HL-60/S4 treated with retinoic acid at 250 ng/mL for 4 days and 3 days (cell line): Measurements from ENCODE around the gene BLOC1S1.

Experiments used
- in situ Hi-C: fragments of 300-500 bp; cut with MboI; formaldehyde crosslinking; loops from 2 replicates; pipeline ENCODE4 v1.7.0; 2022; ENCODE audit warnings: low sequenced_read_pairs

Gene BLOC1S1

GRCh38 chr12:55708695-55709233, 7.1 kb upstream of the BLOC1S1 start:
- in situ Hi-C loops = no loop called here

DNA sequence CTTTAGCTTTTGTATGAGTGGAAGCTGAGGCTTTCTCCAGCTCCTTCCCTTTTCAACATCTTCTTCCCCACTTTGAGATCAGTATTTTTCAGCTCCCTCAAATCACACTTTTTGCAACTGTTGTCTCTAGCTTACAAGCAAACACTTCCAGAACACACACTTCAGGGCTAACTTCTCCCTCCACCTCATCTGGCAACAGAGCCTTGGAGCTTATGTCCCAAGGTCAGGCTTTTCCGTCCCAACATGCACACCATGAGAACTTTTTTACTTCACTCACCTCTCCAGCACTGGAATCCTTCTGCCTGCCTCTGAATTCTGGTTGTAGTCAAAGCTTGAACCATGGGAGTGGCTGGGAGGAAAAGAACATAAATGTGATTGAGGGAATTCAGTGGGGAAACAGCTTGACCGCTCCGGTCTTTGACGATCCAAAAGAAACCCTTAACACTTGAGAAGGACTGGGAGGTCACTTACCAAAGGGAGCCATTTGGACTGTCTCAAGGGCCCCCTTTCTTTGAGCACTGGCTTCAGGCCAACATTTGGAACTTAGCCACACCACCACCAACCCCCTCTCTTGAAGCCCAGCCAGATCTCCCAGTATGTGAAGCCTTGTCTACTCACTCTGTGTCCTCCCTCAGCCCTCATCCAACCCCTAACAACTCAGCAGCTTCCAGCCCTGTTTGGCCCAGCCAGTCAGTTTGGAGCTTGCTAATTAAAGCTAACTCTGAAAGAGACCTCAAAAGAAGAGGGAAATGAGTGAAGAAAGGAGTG, 3.9 kb upstream of the BLOC1S1 start:
- in situ Hi-C loops = no loop called here

- in situ Hi-C loops = no loop called here
Observed at GRCh38 chr12:55712700-55713415, 3.0 kb upstream of the BLOC1S1 start.

DNA sequence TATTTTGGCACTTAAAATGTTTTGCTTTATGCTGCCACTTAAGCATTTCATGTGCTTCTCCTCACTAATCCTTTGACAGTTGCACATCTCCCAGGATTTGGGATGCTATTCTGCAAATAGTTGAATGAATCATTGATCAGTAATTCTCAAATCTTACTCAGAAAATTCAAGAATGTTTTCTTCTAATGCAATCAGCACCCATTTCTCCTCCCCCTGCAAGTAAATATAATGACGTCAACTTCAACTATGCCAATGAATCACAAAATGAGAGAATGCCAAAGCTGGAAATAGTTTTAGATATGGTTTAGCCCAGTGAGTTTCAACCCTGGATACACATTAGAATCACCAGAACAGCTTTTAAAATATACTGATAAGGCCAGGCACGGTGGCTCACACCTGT, 2.1 kb upstream of the BLOC1S1 start:
- in situ Hi-C loops = no loop called here

GRCh38 chr12:55715169-55715764, 579 bp upstream of the BLOC1S1 start:
- in situ Hi-C loops = no loop called here

GRCh38 chr12:55716582-55716957, 724 bp downstream of the BLOC1S1 start:
- in situ Hi-C loops = no loop called here

- in situ Hi-C loops = no loop called here
Observed at GRCh38 chr12:55717011-55718007, 1.5 kb downstream of the BLOC1S1 start.

- in situ Hi-C loops = no loop called here
Observed at GRCh38 chr12:55718015-55718414, 2.2 kb downstream of the BLOC1S1 start.

DNA sequence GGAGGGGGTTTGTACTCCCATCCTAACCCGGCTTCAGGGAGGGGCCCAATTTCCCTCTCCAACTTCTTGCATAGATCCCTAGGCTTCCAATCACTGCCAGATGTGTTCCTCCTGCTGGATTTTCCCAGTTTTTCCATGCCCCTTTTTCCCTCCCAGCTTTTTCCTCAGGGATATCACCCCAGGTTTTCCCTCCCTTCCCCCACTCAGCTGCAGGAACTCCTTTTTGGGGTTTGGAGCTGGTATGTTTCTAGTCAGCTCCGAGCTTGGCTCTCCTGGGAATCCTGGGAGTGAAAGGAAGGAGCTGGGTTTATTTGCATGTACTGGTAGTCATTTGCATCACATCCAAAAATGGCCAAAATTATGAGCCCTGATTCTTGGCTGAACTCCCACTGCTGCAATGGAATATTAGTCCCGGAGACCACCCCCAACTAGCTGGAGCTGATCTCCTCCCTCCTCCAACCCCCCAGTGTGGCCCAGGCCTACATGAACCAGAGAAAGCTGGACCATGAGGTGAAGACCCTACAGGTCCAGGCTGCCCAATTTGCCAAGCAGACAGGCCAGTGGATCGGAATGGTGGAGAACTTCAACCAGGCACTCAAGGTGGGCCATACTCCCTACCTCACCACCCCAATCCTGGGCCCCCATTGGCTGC, 2.9 kb downstream of the BLOC1S1 start:
- in situ Hi-C loops = no loop called here

- in situ Hi-C loops = no loop called here
Observed at GRCh38 chr12:55719371-55719770, 3.5 kb downstream of the BLOC1S1 start.

DNA sequence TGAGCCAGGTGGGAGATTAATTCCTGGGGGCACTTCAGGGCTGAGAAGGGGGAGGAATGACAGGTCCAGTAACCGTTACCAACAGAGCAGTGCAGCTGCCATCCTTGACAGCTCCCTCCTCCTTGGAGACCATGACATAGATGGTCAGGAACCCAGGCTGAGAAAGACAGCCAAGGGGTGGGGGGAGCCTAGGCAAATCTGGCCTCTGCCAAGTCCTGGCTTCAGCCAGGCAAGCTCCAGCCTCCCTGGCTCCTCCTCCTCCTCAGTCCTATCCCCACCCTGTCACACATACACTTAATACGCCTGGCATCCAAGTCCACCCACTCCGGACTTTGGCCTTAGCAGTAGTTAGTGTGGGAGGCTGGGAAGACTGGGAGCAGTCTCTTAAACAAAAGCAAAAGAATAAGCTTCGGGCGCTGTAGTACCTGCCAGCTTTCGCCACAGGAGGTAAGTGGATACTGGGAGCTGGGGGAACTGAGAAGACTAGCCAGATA, 4.3 kb downstream of the BLOC1S1 start, which contains the start of gene RDH5:
RDH5 (plus strand) TSS at position 323 of the 494 bp plus-strand sequence. CDS start 792 bp downstream, outside the sequence.
- in situ Hi-C loops = no loop called here

DNA sequence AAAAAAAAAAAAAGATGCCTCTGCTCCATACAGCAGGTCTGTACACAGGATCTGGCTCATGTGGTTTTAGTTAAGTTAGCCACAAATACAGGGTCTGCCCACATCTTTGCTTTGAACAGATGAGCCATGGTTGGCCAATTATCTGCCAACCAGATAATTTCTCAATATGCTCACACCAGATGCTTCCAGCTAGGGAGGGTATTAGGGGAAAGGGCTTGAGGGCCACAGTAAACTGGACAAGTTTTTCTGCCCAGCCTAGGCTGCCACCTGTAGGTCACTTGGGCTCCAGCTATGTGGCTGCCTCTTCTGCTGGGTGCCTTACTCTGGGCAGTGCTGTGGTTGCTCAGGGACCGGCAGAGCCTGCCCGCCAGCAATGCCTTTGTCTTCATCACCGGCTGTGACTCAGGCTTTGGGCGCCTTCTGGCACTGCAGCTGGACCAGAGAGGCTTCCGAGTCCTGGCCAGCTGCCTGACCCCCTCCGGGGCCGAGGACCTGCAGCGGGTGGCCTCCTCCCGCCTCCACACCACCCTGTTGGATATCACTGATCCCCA, 5.1 kb downstream of the BLOC1S1 start:
- in situ Hi-C loops = no loop called here

DNA sequence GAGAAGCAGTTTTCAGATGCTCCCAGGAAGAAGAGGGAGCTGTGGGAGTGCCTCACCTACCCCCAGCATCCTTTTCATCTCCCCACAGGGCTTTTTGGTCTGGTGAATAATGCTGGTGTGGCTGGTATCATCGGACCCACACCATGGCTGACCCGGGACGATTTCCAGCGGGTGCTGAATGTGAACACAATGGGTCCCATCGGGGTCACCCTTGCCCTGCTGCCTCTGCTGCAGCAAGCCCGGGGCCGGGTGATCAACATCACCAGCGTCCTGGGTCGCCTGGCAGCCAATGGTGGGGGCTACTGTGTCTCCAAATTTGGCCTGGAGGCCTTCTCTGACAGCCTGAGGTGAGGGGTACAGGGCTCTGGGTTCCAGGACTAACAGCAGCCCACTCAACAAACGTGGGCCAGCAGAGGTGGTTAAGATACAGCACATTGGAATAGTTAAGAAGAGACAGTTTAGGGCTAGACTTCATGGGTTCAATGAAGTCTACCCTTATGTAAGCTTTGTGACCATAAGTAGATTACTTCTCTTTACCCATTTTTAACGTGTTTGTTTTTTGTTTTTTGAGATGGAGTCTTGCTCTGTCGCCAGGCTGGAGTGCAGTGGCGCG, 5.9 kb downstream of the BLOC1S1 start:
- in situ Hi-C loops = no loop called here

DNA sequence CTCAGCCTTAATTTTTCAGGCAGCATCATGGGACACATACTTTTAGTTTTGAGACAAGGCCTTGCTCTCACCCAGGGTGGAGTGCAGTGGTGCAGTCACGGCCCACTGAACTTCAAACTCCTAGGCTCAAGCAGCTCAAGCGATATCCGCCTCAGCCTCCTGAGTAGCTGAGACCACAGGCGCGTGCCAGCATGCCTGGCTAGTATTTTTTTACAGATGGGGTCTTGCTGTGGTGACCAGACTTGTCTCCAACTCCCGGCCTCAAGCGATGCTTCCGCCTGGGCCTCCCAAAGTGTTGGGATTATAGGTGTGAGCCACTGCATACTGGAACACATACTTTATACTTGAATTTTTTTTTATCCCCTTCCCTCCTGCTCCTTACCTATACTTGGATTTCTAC, 7.1 kb downstream of the BLOC1S1 start:
- in situ Hi-C loops = no loop called here

DNA sequence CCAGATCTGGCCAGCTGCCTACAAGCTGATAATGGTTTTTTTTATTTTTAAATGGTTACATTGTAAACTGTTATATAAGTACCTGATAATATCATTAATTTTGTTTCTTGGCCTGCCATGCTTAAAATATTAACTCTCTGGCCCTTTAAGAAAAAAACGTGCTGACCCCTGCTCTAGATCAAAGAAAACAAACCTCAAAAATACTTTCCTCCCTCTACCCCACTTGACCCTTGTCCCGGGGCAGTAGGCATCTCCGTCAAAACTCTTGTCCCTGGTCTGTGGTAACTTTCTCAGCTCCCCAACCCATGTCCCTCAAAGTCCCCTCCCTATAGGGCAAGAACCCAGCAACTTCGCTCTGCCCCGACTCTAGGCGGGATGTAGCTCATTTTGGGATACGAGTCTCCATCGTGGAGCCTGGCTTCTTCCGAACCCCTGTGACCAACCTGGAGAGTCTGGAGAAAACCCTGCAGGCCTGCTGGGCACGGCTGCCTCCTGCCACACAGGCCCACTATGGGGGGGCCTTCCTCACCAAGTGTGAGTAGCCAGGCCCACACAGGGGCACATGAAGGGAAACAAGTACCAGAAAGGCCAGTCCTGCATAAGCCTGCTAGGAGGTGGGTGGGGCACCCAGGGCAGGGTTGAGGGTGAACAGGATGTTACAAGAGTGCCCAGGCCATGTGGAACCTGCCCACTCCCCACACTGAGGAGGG, 7.8 kb downstream of the BLOC1S1 start:
- in situ Hi-C loops = no loop called here

DNA sequence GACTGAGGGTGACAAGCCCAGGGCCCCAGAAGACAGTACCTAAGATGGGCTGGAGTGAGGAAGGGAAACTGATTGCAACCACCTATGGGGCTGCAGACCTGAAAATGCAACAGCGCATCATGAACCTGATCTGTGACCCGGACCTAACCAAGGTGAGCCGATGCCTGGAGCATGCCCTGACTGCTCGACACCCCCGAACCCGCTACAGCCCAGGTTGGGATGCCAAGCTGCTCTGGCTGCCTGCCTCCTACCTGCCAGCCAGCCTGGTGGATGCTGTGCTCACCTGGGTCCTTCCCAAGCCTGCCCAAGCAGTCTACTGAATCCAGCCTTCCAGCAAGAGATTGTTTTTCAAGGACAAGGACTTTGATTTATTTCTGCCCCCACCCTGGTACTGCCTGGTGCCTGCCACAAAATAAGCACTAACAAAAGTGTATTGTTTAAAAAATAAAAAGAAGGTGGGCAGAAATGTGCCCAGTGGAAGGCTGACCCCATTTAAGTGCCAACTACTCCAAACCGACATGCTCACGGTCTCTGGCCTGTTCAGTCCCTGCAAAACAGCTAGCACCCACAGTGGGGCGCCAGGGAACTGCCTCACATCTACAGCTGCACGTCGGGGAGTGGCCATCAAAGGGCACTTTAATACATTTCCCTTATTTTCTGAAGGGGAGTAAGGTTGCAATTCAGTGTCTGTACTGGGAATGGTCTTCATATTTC, 8.5 kb downstream of the BLOC1S1 start:
- in situ Hi-C loops = no loop called here

- in situ Hi-C loops = no loop called here
Observed at GRCh38 chr12:55724940-55725309, 9.1 kb downstream of the BLOC1S1 start.

DNA sequence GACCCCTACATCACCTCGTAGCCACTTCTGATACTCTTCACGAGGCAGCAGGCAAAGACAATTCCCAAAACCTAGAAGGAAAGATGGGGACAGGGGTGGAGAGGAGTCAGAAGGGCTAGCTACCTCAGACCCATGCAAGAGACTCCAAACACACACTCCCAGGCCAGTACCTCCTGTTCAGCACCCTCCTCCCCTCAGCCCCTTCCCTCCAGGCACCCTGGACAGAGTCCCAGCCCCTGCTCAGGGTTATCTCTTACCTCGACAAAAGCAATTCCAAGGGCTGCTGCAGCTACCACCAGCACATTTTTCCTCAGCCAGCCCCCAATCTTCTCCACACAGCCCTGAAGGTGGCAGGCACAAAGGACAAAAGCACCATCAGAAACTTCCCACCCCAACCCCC, 9.7 kb downstream of the BLOC1S1 start:
- in situ Hi-C loops = no loop called here
